OCI-LY7 (cell line): Measurements from ENCODE around the gene C2CD3. TPM values are rescaled to one million over a fixed set of nuclear protein-coding genes. Genes with fewer than 3 reads are reported as not detected.
A peak's percentile ranks its signal among the peaks of the same experiment; 100 is the strongest.

Experiments used
- BruUV-seq: library from RNA; stranded (reverse); fragments of 400-500 nt; replicated peaks from 2 replicates; lab custom pipeline; 2021; lab: Mats Ljungman, UMichigan
- CTCF ChIA-PET: fragments of 300-600 bp; sonication (Branson Sonifier 250); formaldehyde crosslinking; loops from one replicate; lab custom pipeline; 2022; ENCODE audit warnings: antibody characterized with exemption; ENCODE audit not compliant: unreplicated experiment; lab: Charles Lee
- POLR2A ChIA-PET: fragments of 300-600 bp; sonication (Branson Sonifier 250); formaldehyde crosslinking; loops from one replicate; lab custom pipeline; 2022; ENCODE audit warnings: antibody characterized with exemption; lab: Charles Lee
- DNase-seq: peaks from one replicate; pipeline ENCODE4 v3.0.0-alpha.2; 2015; ENCODE audit warnings: low spot score
- H2AFZ ChIP-seq: fragments of 200-600 bp; sonication (generic), shearing (Covaris generic); 2 replicates; pipeline ENCODE4 v1.6.1; 2014; ENCODE audit warnings: mild to moderate bottlenecking, antibody characterized with exemption, low read length, moderate library complexity
- H3K27ac ChIP-seq: fragments of 200-600 bp; sonication (generic); 2 replicates; pipeline ENCODE4 v1.5.1; 2014; ENCODE audit warnings: mixed run types, low read depth, mild to moderate bottlenecking, moderate library complexity, low read length, inconsistent platforms; ENCODE audit not compliant: poor library complexity, severe bottlenecking
- H3K36me3 ChIP-seq: fragments of 200-600 bp; sonication (generic); 2 replicates; pipeline ENCODE4 v1.6.1; 2014; ENCODE audit warnings: mild to moderate bottlenecking, antibody characterized with exemption, low read length, moderate library complexity, mixed read lengths; ENCODE audit not compliant: insufficient read depth
- H3K4me1 ChIP-seq: fragments of 200-600 bp; sonication (generic); 2 replicates; pipeline ENCODE4 v1.5.1; 2014; ENCODE audit warnings: mild to moderate bottlenecking, low read length; ENCODE audit not compliant: insufficient read depth, poor library complexity, severe bottlenecking
- H3K4me2 ChIP-seq: fragments of 200-600 bp; sonication (generic); 2 replicates; pipeline ENCODE4 v1.6.1; 2014; ENCODE audit warnings: mild to moderate bottlenecking, low read length
- H3K4me3 ChIP-seq: fragments of 200-600 bp; sonication (generic); 2 replicates; pipeline ENCODE4 v1.5.1; 2014; ENCODE audit warnings: mild to moderate bottlenecking, low read depth, low read length; ENCODE audit not compliant: poor library complexity, severe bottlenecking
- H3K79me2 ChIP-seq: fragments of 200-600 bp; sonication (generic); 2 replicates; pipeline ENCODE4 v1.6.1; 2016; ENCODE audit warnings: low read depth, mild to moderate bottlenecking, low read length, moderate library complexity, mixed read lengths; ENCODE audit not compliant: insufficient read depth
- H3K9me2 ChIP-seq: fragments of 200-600 bp; sonication (generic); 2 replicates; pipeline ENCODE4 v1.6.1; 2016; ENCODE audit warnings: mild to moderate bottlenecking, low read length, mixed read lengths; ENCODE audit not compliant: insufficient read depth
- H3K9me3 ChIP-seq: fragments of 200-600 bp; sonication (generic); 2 replicates; pipeline ENCODE4 v1.6.1; 2014; ENCODE audit warnings: mild to moderate bottlenecking, mixed run types, low read length, mixed read lengths
- H4K20me1 ChIP-seq: fragments of 200-600 bp; sonication (generic); 2 replicates; pipeline ENCODE4 v1.6.1; 2014; ENCODE audit warnings: mild to moderate bottlenecking, antibody characterized with exemption, low read length, moderate library complexity, mixed read lengths; ENCODE audit not compliant: insufficient read depth
- CTCF ChIP-seq: fragments of 200-600 bp; sonication (generic); conservative IDR thresholded peaks from 2 replicates; pipeline ENCODE4 v1.5.1; 2014; ENCODE audit warnings: mild to moderate bottlenecking, antibody characterized with exemption, low read length, moderate library complexity, mixed read lengths
- EZH2phosphoT487 ChIP-seq: fragments of 200-600 bp; sonication (generic); IDR thresholded peaks from 2 replicates; pipeline ENCODE4 v1.6.1; 2018; ENCODE audit warnings: low read depth, borderline replicate concordance, mild to moderate bottlenecking, mixed run types, antibody characterized with exemption, low read length, moderate library complexity, mixed read lengths
- intact Hi-C: fragments of 100-400 bp; cut with micrococcal nuclease; formaldehyde crosslinking; loops from one replicate; pipeline ENCODE4 v1.10.0; 2022; ENCODE audit not compliant: unreplicated experiment
- total RNA-seq, 2 experiments: library from RNA; depleted of rRNA in 1 of 2; stranded (reverse); fragments of >200 nt in 1 of 2; shearing (Covaris generic) in 1 of 2; gene quantifications; 2 replicates each; pipeline ENCODE4 v1.2.3, GENCODE V29; 2014 to 2022

The C2CD3 gene
- total RNA-seq, 2 experiments from 2014 or later, result 29.2 to 32.1 TPM

- DNase-seq, result peak; percentile 53
- BruUV-seq, result no TSS peak
- no peaks in the 10 kb centered on the region for H3K79me2 ChIP-seq
- peak overlapping the region; percentile 78 for H2AFZ ChIP-seq
- intact Hi-C loops, result no loop called here
- TF ChIP-seq EZH2phosphoT487 (no peak), CTCF (no peak)
- H3K9me2 ChIP-seq, result no peaks in the 10 kb centered on the region
- CTCF ChIA-PET, result interaction anchor here (1.4 to 1.9 kb wide), 2 partner anchors 9 to 11 kb away, joined by 6 to 7 read pairs; partner anchors contain the start of gene UCP2
- no peaks in the 10 kb centered on the region for H3K36me3 ChIP-seq
- H3K4me3 ChIP-seq, result no peak overlapping the region
- H3K4me1 ChIP-seq, result peaks cover 78% of the 10 kb centered on the region
- POLR2A ChIA-PET, result interaction anchor here (3.4 kb wide), 1 partner anchor 11 kb away, joined by 25 read pairs; the partner anchor contains the start of gene UCP2
- H3K9me3 ChIP-seq, result no peaks in the 10 kb centered on the region
- H3K27ac ChIP-seq, result peak overlapping the region; percentile 67
- no peaks in the 10 kb centered on the region for H4K20me1 ChIP-seq
- H3K4me2 ChIP-seq, result peak overlapping the region; percentile 51
Observed at GRCh38 chr11:73991471-73992006, 179.3 kb downstream of the C2CD3 start.

GRCh38 chr11:73990730-73991129 is 180.1 kb downstream of the C2CD3 start:
- H3K27ac ChIP-seq, result peak overlapping the region; percentile 67
- H2AFZ ChIP-seq, result peak overlapping the region; percentile 78
- no peaks in the 10 kb centered on the region for H4K20me1 ChIP-seq
- H3K9me3 ChIP-seq, result no peaks in the 10 kb centered on the region
- H3K4me3 ChIP-seq, result peak overlapping the region; percentile 1
- intact Hi-C loops, result no loop called here
- TF ChIP-seq CTCF (no peak), EZH2phosphoT487 (no peak)
- H3K79me2 ChIP-seq, result no peaks in the 10 kb centered on the region
- no peaks in the 10 kb centered on the region for H3K9me2 ChIP-seq
- H3K4me1 ChIP-seq, result peaks cover 75% of the 10 kb centered on the region
- no TSS peak for BruUV-seq
- POLR2A ChIA-PET, result interaction anchor here (0.6 to 3.4 kb wide), 3 partner anchors 10 to 180 kb away, joined by 3 to 25 read pairs (median 3); partner anchors contain the start of genes C2CD3, PPME1 and UCP2
- H3K36me3 ChIP-seq, result no peaks in the 10 kb centered on the region
- peak overlapping the region; percentile 51 for H3K4me2 ChIP-seq
- CTCF ChIA-PET, result interaction anchor here (1.4 to 1.9 kb wide), 2 partner anchors 8 to 10 kb away, joined by 6 to 7 read pairs; partner anchors contain the start of gene UCP2
- DNase-seq, result no peak

GRCh38 chr11:73989156-73989555 is 181.6 kb downstream of the C2CD3 start:
- no peak for DNase-seq
- BruUV-seq, result no TSS peak
- Histone ChIP-seq H4K20me1 (no peaks in the 10 kb centered on the region), H3K4me1 (peaks cover 74% of the 10 kb centered on the region), H3K79me2 (peaks cover 5% of the 10 kb centered on the region; the same call in 1 of the 2 replicates), H3K27ac (no peak overlapping the region), H2AFZ (peak overlapping the region; percentile 52; the same call in 1 of the 2 replicates), H3K4me2 (no peak overlapping the region), H3K4me3 (no peak overlapping the region), H3K36me3 (no peaks in the 10 kb centered on the region), H3K9me2 (no peaks in the 10 kb centered on the region), H3K9me3 (no peaks in the 10 kb centered on the region)
- ChIA-PET CTCF (no interaction called here), POLR2A (interaction anchor here (3.4 kb wide), 1 partner anchor 8 kb away, joined by 25 read pairs; the partner anchor contains the start of gene UCP2)
- TF ChIP-seq CTCF (peak; percentile 70), EZH2phosphoT487 (no peak)
- intact Hi-C loops, result loop anchor here (10.0 kb wide), 2 partner anchors 204 to 834 kb away; partner anchors contain the start of gene MRPL48
